Hematopoietic multipotent progenitor cell (in vitro differentiated cells): ENCODE results near the gene MAP2. TPM values are rescaled to one million over a fixed set of nuclear protein-coding genes. Genes with fewer than 3 reads are reported as not detected.

Experiments used
- DNase-seq, 3 donors: peaks; one replicate each; pipeline ENCODE4 v3.0.0-alpha.2; 2011 to 2015; ENCODE audit warnings: low read depth in 2 of 3, low spot score in 2 of 3
- total RNA-seq: library from RNA; depleted of rRNA; stranded (reverse); fragments of >200 nt; gene quantifications from one replicate; pipeline ENCODE4 v1.2.3, GENCODE V29; 2012

MAP2 gene, protein sequence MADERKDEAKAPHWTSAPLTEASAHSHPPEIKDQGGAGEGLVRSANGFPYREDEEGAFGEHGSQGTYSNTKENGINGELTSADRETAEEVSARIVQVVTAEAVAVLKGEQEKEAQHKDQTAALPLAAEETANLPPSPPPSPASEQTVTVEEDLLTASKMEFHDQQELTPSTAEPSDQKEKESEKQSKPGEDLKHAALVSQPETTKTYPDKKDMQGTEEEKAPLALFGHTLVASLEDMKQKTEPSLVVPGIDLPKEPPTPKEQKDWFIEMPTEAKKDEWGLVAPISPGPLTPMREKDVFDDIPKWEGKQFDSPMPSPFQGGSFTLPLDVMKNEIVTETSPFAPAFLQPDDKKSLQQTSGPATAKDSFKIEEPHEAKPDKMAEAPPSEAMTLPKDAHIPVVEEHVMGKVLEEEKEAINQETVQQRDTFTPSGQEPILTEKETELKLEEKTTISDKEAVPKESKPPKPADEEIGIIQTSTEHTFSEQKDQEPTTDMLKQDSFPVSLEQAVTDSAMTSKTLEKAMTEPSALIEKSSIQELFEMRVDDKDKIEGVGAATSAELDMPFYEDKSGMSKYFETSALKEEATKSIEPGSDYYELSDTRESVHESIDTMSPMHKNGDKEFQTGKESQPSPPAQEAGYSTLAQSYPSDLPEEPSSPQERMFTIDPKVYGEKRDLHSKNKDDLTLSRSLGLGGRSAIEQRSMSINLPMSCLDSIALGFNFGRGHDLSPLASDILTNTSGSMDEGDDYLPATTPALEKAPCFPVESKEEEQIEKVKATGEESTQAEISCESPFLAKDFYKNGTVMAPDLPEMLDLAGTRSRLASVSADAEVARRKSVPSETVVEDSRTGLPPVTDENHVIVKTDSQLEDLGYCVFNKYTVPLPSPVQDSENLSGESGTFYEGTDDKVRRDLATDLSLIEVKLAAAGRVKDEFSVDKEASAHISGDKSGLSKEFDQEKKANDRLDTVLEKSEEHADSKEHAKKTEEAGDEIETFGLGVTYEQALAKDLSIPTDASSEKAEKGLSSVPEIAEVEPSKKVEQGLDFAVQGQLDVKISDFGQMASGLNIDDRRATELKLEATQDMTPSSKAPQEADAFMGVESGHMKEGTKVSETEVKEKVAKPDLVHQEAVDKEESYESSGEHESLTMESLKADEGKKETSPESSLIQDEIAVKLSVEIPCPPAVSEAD (N-terminal part only)
- under 0.01 TPM for total RNA-seq

DNA sequence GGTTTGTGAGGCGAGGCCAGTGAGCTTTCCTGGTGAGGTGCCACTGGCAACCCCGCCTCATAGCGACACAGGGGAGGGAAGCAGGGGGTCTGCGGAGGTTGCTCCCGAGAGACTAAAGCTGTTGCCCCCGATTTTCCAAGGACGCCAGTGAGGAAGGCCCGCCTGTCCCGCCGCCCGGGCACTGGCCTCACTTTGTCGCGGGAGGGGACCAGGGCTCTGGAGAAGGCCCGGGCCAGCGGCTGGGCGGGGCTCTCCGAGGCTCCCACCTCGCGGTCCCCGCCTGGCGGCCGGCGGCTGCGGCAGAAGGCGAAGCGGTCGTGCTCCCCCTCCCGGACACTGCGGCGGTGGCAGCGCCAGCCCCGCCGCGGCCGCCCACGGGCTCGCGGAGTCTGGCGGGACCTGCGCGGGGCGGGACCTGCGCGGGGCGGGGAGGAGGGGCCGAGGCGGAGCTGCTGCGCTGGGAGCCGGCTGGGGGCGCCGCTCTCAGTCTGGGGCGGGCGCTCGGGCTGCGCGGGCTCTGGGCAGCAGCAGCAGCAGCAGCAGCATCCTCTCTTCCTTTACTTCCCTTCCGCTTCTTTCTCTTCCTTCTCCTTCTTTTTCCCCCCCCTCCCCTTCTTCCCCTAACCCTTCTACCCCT lies at the start of gene MAP2:
TSS of gene MAP2 (plus strand) at position 486 of the 637 bp plus-strand sequence. CDS start 229,124 bp downstream, outside the sequence.
- DNase-seq, result peak; percentile 1 to 85 (median 82)

DNA sequence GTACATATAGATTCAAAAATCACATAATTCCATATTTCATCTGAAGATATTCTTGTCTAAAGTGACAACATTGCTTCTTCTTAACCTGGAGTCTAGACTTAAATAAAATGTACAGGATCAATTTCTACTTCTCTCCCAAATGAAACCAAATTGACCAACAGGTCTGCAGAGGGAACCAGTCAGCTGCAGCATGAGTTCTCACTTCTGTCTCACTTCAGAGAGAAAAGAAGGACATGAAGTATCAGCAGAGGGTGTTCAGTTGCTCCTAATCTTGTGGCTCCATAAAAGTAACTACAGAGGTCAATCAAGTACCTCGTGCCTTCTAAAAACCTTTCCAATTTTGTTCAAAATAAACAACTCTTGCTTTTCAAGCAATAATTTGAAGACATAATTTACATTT lies 47.2 kb upstream of the MAP2 start:
- DNase-seq, result no peak

- peak in 2 of 3 donors; percentile 59 to 87 for DNase-seq
Measured at GRCh38 chr2:209380293-209380692, 43.6 kb upstream of the MAP2 start.

GRCh38 chr2:209381091-209381490 lies 42.8 kb upstream of the MAP2 start:
- no peak for DNase-seq

- no peak for DNase-seq
Measured at GRCh38 chr2:209382775-209383174, 41.1 kb upstream of the MAP2 start.

DNA sequence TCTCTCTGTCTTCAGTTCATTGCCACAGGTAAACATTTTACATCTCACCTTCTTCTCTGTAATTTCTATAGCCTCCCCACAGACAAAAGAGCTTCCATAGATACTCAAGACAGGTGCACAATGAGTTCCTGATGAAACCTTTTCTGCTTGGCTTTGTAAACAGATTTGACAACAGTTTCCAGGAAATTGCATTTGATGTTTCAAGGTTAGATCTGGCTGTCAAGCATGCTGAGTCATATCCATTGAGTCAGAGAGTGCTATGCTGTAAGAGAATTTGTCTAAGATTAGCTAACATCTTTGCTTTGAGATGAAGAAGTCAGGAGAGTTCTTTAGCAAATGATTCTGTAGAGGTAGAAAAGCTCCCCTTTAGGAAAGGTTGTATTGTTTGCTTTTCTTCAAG lies 40.6 kb upstream of the MAP2 start:
- peak in 2 of 3 donors; percentile 31 to 48 for DNase-seq

- no peak for DNase-seq
Measured at GRCh38 chr2:209387389-209387788, 36.5 kb upstream of the MAP2 start.

- no peak for DNase-seq
Measured at GRCh38 chr2:209388446-209389037, 35.3 kb upstream of the MAP2 start.

GRCh38 chr2:209389171-209389618 lies 34.7 kb upstream of the MAP2 start:
- no peak for DNase-seq

DNA sequence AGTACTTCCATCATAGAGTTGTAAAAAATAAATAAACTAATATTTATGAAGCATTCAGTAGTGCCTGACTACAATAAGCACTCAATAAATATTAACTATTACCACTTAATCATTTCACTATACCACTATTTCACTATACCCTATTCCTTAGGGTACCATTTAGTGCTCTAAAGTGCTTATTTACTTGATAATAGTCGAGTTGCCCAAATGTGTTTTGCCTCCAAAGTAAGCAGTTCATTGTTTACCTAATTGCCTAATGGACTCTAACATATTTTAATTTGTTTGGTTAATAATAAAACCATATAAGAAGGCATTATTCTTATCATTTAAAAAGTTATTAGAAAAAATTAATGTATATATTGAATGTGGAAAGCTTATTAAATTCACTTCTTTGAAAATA lies 33.0 kb upstream of the MAP2 start:
- DNase-seq, result no peak

DNA sequence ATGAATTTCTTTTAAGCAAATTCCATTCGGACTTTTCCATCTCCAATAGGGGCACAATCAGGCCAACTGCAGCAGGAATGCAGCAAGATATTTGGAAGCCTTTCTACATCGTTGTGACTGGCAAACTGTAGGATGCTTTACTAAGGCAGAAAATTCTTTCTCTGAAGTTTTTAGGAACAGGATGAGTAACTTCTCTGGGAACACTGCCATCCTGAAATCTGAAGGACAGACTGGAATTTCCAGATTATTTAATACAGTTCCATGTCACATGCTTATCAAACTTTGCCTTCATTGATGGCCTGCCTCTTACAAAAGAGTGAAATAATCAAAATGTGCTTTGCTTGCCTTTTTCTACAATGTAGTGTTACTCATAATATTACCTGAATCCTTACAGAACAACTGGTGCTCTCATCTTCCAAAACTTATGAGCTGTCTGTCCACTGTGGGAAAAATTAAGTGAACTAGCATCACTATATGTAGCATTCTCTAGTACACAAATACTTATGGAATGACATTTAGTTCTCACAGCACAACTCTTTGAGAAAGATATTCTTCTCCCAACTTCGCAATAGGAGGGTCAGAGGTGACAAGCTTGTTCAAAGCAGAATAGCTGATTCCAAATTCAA lies 32.0 kb upstream of the MAP2 start:
- DNase-seq, result no peak

DNA sequence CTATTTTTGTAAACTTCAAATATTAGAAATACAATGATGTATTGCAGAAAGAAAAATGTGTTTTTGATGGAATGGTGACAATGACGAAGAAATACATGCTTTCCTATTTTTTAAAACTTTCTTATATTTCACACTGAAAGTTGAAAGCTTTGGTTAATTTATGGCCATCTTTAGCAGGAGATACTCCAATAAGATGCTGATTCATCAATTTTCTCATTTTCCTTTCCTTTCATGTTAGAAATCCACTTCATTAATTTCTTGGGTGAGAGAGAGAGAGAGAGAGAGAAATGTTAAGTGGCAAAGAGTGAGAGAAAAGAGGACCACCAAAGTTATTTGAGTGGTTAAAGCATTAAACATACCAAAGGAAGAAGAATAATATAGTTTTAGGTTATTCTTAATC lies 28.6 kb upstream of the MAP2 start:
- DNase-seq, result no peak

- DNase-seq, result no peak
Measured at GRCh38 chr2:209395652-209396051, 28.2 kb upstream of the MAP2 start.

GRCh38 chr2:209398463-209398862 lies 25.4 kb upstream of the MAP2 start:
- DNase-seq, result no peak

DNA sequence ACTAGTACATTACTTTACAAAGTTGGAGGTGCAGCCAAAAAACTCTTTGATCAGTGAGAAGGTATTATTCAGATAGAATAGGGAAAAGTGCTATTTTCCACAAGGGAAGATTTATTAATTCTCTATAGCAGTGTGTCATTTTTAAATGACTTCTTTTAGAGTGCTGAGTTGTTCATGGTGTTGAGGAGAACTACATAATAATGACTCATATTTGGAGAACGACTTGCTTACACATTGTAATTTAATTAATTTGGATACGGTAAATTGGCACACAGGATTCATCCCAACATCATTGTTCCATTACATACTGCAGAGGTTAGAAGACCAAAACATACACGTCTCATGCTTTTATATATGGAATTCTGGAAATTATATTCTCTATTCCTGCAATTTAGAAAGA lies 22.1 kb upstream of the MAP2 start:
- DNase-seq, result no peak

DNA sequence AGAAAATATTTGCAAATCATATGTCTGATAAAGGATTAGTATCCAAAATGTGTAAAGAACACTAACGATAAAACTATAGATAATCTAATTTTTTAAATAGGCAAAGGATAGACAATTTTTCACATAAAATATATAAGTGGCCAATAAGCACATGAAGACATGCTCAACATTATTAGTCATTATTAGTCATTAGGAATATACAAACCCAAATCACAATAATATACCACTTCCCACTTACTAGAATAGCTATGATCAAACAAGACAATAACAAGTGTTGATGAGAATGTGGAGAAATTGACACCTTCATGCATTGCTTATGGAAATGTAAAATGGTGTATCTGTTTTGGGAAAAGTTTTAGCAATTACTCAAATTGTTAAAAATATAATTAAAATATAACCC lies 12.6 kb upstream of the MAP2 start:
- no peak for DNase-seq

GRCh38 chr2:209411718-209412117 lies 12.1 kb upstream of the MAP2 start:
- no peak for DNase-seq

DNA sequence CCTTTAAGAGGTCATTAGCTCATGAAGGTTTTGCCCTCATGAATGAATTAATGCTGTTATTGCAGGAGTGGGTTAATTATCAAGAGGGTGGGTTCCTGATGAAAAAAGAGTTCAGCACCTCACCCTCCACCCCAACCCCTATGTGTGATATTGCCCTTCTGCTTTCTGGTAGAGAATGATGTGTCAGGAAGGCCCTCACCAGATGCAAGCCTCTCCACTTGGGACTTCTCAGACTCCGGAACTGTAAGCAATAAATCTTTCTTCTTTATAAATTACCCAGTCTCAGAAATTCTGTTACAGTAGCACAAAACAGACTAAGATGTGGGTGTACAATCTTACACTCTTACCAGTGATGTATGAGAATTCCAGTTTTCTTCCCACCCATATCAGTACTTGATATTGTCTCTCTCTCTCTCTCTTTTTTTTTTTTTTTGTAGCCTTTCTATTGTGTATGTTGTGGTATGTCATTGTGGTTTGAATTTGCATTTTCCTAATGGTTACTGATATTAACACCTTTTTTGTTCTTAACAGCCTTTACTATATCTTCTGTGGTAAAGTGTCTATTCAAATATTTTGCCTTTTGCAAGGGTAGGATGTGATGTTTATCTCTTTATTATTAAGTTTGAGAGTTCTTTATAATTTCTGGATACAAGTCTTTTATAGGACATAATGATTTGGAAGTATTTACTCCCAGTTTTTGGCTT lies 10.4 kb upstream of the MAP2 start:
- peak in 2 of 3 donors; percentile 51 to 78 for DNase-seq

- DNase-seq, result no peak
Measured at GRCh38 chr2:209416913-209417312, 6.9 kb upstream of the MAP2 start.
